Measurements from ENCODE around the gene PANX2.
"Not testable (repeated sequence)": the region's sequence is repeated elsewhere in the genome, so short reads cannot be mapped to it uniquely, and the experiment has no call there.

PANX2 gene

DNA sequence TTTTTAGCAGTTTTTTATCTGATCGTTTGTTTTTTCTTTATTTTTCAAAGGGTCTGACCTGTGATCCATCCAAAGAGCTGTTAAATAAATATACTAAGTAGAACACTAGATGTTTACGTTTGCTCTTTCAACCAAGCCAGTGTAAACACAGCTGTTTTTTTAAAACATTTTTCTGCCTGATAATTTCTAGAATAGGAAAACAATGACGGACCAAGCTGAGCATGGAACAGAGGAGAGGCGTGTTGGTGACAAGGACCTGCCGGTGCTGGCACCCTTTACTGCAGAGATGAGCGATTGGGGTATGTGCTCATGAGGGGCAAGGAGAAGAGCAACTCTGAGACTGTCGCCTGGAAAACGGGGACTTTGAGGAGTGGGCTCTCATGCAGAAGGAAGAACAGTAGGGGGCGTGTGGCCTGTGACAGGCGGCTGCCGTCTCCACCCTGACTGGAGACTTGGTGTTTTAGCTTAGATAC lies 28.6 kb upstream of the PANX2 start:
- no peak for TF ChIP-seq CTCF (conservative IDR thresholded peaks at IDR 0.05; ENCODE audit: low read length)
- no peak for DNase-seq (ENCODE audit: low read depth)
- no peak overlapping the region for H3K4me3 ChIP-seq (ENCODE audit: low read length)

- H3K4me3 ChIP-seq (ENCODE audit: low read length) = no peak overlapping the region
- TF ChIP-seq CTCF (conservative IDR thresholded peaks at IDR 0.05; ENCODE audit: low read length) = no peak
- DNase-seq (ENCODE audit: low read depth) = no peak
Measured at GRCh38 chr22:50143096-50143495, 27.4 kb upstream of the PANX2 start.

GRCh38 chr22:50144005-50144614 lies 26.4 kb upstream of the PANX2 start:
- no peak for DNase-seq (ENCODE audit: low read depth)
- no peak overlapping the region for H3K4me3 ChIP-seq (ENCODE audit: low read length)
- no peak for TF ChIP-seq CTCF (conservative IDR thresholded peaks at IDR 0.05; ENCODE audit: low read length)

- DNase-seq (ENCODE audit: low read depth) = no peak
- TF ChIP-seq CTCF (conservative IDR thresholded peaks at IDR 0.05; ENCODE audit: low read length) = no peak
- no peak overlapping the region for H3K4me3 ChIP-seq (ENCODE audit: low read length)
Measured at GRCh38 chr22:50145721-50146438, 24.7 kb upstream of the PANX2 start.

- peak; percentile 72 for DNase-seq (ENCODE audit: low read depth)
- TF ChIP-seq CTCF (conservative IDR thresholded peaks at IDR 0.05; ENCODE audit: low read length) = peak; percentile 95
- H3K4me3 ChIP-seq (ENCODE audit: low read length) = no peak overlapping the region
Measured at GRCh38 chr22:50146439-50147238, 23.9 kb upstream of the PANX2 start.

DNA sequence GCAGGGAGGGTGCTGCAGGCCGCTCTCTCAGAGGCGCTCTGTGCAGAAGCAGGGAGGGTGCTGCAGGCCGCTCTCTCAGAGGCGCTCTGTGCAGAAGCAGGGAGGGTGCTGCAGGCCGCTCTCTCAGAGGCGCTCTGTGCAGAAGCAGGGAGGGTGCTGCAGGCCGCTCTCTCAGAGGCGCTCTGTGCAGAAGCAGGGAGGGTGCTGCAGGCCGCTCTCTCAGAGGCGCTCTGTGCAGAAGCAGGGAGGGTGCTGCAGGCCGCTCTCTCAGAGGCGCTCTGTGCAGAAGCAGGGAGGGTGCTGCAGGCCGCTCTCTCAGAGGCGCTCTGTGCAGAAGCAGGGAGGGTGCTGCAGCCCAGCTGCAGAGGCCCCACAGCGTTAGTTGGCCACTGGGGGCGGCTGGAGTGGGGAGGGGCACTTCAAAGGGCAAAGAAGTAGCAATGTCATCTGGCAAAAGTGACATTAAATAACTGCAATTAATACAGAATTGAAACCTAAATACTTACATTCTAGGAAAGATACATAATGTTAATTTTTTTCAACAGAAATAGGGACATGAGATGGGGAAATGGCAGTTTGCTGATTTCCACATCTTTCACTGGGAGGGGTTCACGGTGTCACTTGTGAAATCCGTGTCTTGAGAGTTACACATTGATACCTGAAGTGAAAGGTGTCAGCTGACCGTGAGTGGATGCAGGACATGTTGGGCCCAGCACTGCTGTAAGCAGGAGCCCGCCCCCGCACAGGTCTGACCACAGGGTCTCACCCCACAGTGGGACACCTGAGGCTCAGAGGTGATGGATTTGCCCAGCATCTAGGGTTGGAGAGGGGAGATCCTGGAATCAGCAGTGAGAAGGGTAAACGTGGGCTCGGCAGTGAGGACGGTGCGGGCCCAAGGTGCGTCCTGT lies 23.0 kb upstream of the PANX2 start:
- not testable (repeated sequence) for H3K4me3 ChIP-seq (ENCODE audit: low read length); DNase-seq (ENCODE audit: low read depth)

DNA sequence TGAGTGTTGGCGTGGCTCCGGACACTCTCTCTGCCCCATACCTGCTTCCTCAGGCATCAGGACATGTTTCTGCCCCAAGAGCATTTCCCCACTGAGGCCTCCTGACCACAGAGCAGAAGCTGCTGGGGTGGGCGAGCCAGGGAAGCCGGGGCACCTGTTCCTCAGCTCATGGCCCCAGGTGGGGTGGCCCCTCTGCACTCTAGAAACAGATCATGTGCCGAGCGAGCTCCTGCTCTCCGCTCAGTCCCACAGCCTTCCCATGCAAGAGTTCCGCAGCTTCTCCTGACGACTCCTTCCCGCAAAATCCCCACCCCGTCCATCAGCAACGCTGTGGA lies 22.4 kb upstream of the PANX2 start:
- no peak for TF ChIP-seq CTCF (conservative IDR thresholded peaks at IDR 0.05; ENCODE audit: low read length)
- no peak overlapping the region for H3K4me3 ChIP-seq (ENCODE audit: low read length)
- no peak for DNase-seq (ENCODE audit: low read depth)
